Measurements from ENCODE around the gene ANKFY1. TPM values are rescaled to one million over a fixed set of nuclear protein-coding genes. Genes with fewer than 3 reads are reported as not detected.
"Not testable (repeated sequence)": the region's sequence is repeated elsewhere in the genome, so short reads cannot be mapped to it uniquely, and the experiment has no call there.

The ANKFY1 gene
- total RNA-seq, 4 donors from 2014 or later, result 43.3 to 49.8 (median 46.7) TPM

GRCh38 chr17:4262703-4263102 is 1.1 kb downstream of the ANKFY1 start:
- TF ChIP-seq POLR2A (IDR thresholded peaks at IDR 0.05) (no peak), EP300 (IDR thresholded peaks at IDR 0.05) (no peak)
- peak overlapping the region; percentile 78 to 99 (median 89) for H3K4me3 ChIP-seq
- H3K27me3 ChIP-seq, result no peaks in the 10 kb centered on the region
- peak overlapping the region in 2 of 4 donors; percentile 87 to 91 for H3K27ac ChIP-seq
- H3K4me1 ChIP-seq, result peaks cover 0 to 32% (median 16%) of the 10 kb centered on the region in 4 donors
- WGBS, 2 donors, result 57 to 62% methylated on average over 8 of the region's 8 CpGs
- no peak for DNase-seq (ENCODE audit: low spot score in 2 of 2)
- peaks cover 0 to 16% (median 0%) of the 10 kb centered on the region in 4 donors for H3K9me3 ChIP-seq
- H3K36me3 ChIP-seq, result peaks cover 0 to 38% (median 0%) of the 10 kb centered on the region in 3 donors

GRCh38 chr17:4261452-4261851 is 2.3 kb downstream of the ANKFY1 start:
- H3K4me3 ChIP-seq, result no peak overlapping the region
- peaks cover 0 to 16% (median 0%) of the 10 kb centered on the region in 4 donors for H3K9me3 ChIP-seq
- TF ChIP-seq EP300 (IDR thresholded peaks at IDR 0.05) (no peak), POLR2A (IDR thresholded peaks at IDR 0.05) (no peak), CTCF (IDR thresholded peaks at IDR 0.05) (no peak)
- peaks cover 0 to 32% (median 16%) of the 10 kb centered on the region in 4 donors for H3K4me1 ChIP-seq
- no peak for DNase-seq (ENCODE audit: low spot score in 2 of 2)
- WGBS, 2 donors, result 92 to 94% methylated on average over 8 of the region's 8 CpGs
- peaks cover 0 to 33% (median 0%) of the 10 kb centered on the region in 3 donors for H3K36me3 ChIP-seq
- no peaks in the 10 kb centered on the region for H3K27me3 ChIP-seq
- no peak overlapping the region for H3K27ac ChIP-seq

GRCh38 chr17:4258867-4259266 is 4.9 kb downstream of the ANKFY1 start:
- Histone ChIP-seq H3K9me3 (peaks cover 0 to 16% (median 0%) of the 10 kb centered on the region in 4 donors), H3K4me1 (peaks cover 0 to 24% (median 12%) of the 10 kb centered on the region in 4 donors), H3K27ac (no peak overlapping the region), H3K27me3 (no peaks in the 10 kb centered on the region), H3K4me3 (no peak overlapping the region), H3K36me3 (peaks cover 0 to 33% (median 0%) of the 10 kb centered on the region in 3 donors)
- no peak for DNase-seq (ENCODE audit: low spot score in 2 of 2)
- TF ChIP-seq EP300 (IDR thresholded peaks at IDR 0.05), result no peak
- no peak for TF ChIP-seq CTCF (IDR thresholded peaks at IDR 0.05)
- no peak for TF ChIP-seq POLR2A (IDR thresholded peaks at IDR 0.05)
- 96 to 98% methylated on average over 3 of the region's 3 CpGs for WGBS, 2 donors

GRCh38 chr17:4256952-4257351 is 6.8 kb downstream of the ANKFY1 start:
- DNase-seq (ENCODE audit: low spot score in 2 of 2), result no peak
- Histone ChIP-seq H3K27me3 (no peaks in the 10 kb centered on the region), H3K27ac (no peak overlapping the region), H3K4me3 (no peak overlapping the region), H3K4me1 (peaks cover 0 to 12% (median 2%) of the 10 kb centered on the region in 4 donors), H3K36me3 (peaks cover 0 to 31% (median 0%) of the 10 kb centered on the region in 3 donors), H3K9me3 (peaks cover 0 to 16% (median 0%) of the 10 kb centered on the region in 4 donors)
- 90 to 98% methylated on average over 2 of the region's 2 CpGs for WGBS, 2 donors
- no peak for TF ChIP-seq POLR2A (IDR thresholded peaks at IDR 0.05)
- TF ChIP-seq EP300 (IDR thresholded peaks at IDR 0.05), result no peak
- TF ChIP-seq CTCF (IDR thresholded peaks at IDR 0.05), result no peak

- WGBS, 2 donors, result 84 to 89% methylated on average over 6 of the region's 6 CpGs
These were observed 8.5 kb downstream of the ANKFY1 start for GRCh38 chr17:4255271-4255670.

GRCh38 chr17:4250887-4251286 is 12.9 kb downstream of the ANKFY1 start:
- 81 to 87% methylated on average over 2 of the region's 2 CpGs for WGBS, 2 donors
- Histone ChIP-seq H3K4me1 (peaks cover 0 to 29% (median 3%) of the 10 kb centered on the region in 4 donors), H3K27ac (no peak overlapping the region)

More at GRCh38 chr17:4255271-4255670, 8.5 kb downstream of the ANKFY1 start:
- H3K4me1 ChIP-seq; H3K27ac ChIP-seq; DNase-seq (ENCODE audit: low spot score in 2 of 2); H3K27me3 ChIP-seq; H3K4me3 ChIP-seq: not testable (repeated sequence)
- peaks cover 0 to 22% (median 0%) of the 10 kb centered on the region in 3 donors for H3K36me3 ChIP-seq
- H3K9me3 ChIP-seq, result peaks cover 0 to 16% (median 0%) of the 10 kb centered on the region in 4 donors

More at GRCh38 chr17:4250887-4251286, 12.9 kb downstream of the ANKFY1 start:
- Histone ChIP-seq H3K4me3 (no peak overlapping the region), H3K9me3 (no peaks in the 10 kb centered on the region), H3K27me3 (no peaks in the 10 kb centered on the region), H3K36me3 (no peaks in the 10 kb centered on the region)
- TF ChIP-seq CTCF (IDR thresholded peaks at IDR 0.05) (no peak), EP300 (IDR thresholded peaks at IDR 0.05) (no peak), POLR2A (IDR thresholded peaks at IDR 0.05) (no peak)
- no peak for DNase-seq (ENCODE audit: low spot score in 2 of 2)

Data from tibial nerve (tissue), 4 donors.